Suprapubic skin (tissue), 4 donors: ENCODE data around the gene TSPYL2.

Source experiments
- EP300 ChIP-seq: sonication (generic); formaldehyde crosslinking; IDR thresholded peaks from one replicate; pipeline ENCODE4 v1.6.1; 2017; ENCODE audit warnings: antibody characterized with exemption
- POLR2A ChIP-seq, 2 donors: fragments of 450-650 bp; IDR thresholded peaks; one replicate each; pipeline ENCODE4 v1.6.1; 2017; ENCODE audit warnings: antibody characterized with exemption in 2 of 2, mild to moderate bottlenecking in 2 of 2, moderate library complexity in 2 of 2
- POLR2AphosphoS5 ChIP-seq, 3 donors: sonication (generic); formaldehyde crosslinking; IDR thresholded peaks; one replicate each; pipeline ENCODE4 v1.6.1; 2017; ENCODE audit warnings: antibody characterized with exemption in 3 of 3
- TF ChIP-seq, protein P1 (sequence below), 2 donors: fragments of 200-600 bp in 1 of 2; fragments of 450-650 bp in 1 of 2; sonication (generic) in 1 of 2; IDR thresholded peaks; one replicate each; pipeline ENCODE4 v1.5.1; 2016 to 2019; ENCODE audit warnings: antibody characterized with exemption in 2 of 2, mild to moderate bottlenecking in 1 of 2, moderate library complexity in 1 of 2

DNA sequence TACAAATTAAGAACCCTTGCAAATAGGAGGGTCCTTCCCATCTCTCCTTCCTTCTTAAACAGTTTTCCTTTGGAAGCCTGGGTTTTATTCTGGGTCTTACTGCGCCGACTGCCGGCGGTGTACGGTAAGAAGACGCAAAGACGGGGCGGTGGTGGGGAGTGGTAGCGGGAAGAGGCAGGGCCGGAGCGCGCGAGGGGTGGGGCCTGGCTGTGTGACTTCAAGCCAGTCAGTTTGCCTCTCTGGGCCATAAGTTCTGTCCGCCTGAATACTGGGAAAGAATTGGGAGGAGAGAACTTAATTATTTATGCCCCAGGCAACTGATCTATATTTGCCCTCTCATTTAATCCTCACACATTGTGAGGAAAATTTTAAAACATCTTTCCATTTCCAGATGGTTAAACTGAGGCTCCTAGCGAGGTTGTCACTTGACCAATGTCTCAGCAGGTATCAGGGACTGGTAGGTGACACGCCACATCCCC, 11.0 kb downstream of the TSPYL2 start:
- TF ChIP-seq, protein P1, sequence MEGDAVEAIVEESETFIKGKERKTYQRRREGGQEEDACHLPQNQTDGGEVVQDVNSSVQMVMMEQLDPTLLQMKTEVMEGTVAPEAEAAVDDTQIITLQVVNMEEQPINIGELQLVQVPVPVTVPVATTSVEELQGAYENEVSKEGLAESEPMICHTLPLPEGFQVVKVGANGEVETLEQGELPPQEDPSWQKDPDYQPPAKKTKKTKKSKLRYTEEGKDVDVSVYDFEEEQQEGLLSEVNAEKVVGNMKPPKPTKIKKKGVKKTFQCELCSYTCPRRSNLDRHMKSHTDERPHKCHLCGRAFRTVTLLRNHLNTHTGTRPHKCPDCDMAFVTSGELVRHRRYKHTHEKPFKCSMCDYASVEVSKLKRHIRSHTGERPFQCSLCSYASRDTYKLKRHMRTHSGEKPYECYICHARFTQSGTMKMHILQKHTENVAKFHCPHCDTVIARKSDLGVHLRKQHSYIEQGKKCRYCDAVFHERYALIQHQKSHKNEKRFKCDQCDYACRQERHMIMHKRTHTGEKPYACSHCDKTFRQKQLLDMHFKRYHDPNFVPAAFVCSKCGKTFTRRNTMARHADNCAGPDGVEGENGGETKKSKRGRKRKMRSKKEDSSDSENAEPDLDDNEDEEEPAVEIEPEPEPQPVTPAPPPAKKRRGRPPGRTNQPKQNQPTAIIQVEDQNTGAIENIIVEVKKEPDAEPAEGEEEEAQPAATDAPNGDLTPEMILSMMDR (IDR thresholded peaks at IDR 0.05), result peak; percentile 40 to 44
- TF ChIP-seq POLR2A (IDR thresholded peaks at IDR 0.05) (no peak), POLR2AphosphoS5 (IDR thresholded peaks at IDR 0.05) (no peak), EP300 (no peak)
